HG03432 (cell line): ENCODE results near the gene RASAL1.

Experiments
- ATAC-seq: cut with Tn5 transposase; IDR thresholded peaks from one replicate; pipeline ENCODE4 v1.9.1; 2021; ENCODE audit warnings: mild to moderate bottlenecking, moderate library complexity; ENCODE audit not compliant: unreplicated experiment

The RASAL1 gene

DNA sequence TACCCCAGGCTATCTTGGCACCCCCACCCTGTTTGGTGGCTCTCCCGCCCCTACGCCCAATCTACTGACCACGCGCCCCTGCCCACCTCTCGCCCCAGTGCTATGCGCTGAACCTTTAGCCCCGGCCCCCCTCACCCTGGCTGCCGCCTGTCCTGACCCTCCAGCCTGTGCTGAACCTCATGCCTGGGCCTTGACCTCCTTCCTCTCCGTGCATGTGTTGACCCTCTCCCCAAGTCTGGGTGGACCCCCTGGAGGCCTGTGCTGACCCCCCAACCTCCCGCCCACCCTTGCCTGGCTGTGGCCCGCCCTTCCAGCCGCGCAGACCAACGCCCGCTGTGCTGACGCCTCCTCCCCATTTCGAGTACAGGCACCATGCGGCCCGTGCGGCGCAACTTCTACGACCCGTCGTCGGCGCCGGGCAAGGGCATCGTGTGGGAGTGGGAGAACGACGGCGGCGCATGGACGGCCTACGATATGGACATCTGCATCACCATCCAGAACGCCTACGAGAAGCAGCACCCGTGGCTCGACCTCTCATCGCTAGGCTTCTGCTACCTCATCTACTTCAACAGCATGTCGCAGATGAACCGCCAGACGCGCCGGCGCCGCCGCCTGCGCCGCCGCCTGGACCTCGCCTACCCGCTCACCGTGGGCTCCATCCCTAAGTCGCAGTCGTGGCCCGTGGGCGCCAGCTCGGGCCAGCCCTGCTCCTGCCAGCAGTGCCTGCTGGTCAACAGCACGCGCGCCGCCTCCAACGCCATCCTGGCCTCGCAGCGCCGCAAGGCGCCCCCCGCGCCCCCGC lies 58.3 kb downstream of the RASAL1 start:
- no peak for ATAC-seq

DNA sequence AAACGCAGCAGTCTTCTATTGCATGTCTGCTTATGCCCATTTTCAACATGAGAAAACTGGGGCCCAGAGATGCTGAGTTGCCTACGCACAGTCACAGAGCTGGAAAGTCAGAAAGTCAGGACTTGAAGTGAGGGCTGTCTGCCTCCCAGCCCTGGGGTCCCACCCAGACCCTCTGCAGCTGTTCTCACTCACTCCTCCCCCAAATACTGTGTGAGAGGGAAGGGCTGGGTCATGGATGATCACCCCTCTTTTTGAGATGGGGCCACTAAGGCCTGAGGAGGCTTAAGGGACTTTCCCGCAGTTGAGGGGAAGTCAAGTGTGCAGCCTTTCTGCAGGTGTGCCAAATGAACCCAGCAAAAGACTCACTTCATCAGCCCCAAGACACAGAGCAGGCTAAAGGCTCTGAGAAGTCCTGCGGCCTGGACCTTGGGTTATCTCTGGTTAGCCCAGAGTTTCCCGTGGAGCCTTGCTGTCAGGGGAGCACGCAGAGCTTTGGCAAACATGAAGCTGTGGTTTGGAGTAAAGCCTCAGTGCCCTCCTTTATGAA lies 60.4 kb downstream of the RASAL1 start:
- peak; percentile 90 for ATAC-seq

DNA sequence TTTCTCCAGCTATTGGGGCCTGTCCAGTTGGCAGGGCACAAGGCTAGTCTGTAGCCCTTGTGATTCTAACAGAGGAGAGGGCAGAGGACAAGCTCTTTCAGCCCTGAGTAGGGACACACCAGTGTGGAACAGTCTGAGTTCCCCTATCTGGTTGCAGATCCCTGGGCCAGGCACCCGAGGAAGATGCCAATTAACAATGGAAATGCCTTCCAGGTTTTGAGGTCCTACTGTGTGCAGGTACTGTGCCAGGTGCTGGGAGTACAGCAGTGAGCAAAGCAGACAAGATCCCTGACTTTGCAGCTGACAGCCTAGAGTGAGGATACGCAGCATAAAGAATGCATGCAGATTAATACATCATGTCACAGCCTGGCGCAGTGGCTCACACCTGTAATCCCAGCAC lies 62.0 kb downstream of the RASAL1 start:
- ATAC-seq = no peak

GRCh38 chr12:113072136-113072535 lies 63.4 kb downstream of the RASAL1 start:
- ATAC-seq = no peak

DNA sequence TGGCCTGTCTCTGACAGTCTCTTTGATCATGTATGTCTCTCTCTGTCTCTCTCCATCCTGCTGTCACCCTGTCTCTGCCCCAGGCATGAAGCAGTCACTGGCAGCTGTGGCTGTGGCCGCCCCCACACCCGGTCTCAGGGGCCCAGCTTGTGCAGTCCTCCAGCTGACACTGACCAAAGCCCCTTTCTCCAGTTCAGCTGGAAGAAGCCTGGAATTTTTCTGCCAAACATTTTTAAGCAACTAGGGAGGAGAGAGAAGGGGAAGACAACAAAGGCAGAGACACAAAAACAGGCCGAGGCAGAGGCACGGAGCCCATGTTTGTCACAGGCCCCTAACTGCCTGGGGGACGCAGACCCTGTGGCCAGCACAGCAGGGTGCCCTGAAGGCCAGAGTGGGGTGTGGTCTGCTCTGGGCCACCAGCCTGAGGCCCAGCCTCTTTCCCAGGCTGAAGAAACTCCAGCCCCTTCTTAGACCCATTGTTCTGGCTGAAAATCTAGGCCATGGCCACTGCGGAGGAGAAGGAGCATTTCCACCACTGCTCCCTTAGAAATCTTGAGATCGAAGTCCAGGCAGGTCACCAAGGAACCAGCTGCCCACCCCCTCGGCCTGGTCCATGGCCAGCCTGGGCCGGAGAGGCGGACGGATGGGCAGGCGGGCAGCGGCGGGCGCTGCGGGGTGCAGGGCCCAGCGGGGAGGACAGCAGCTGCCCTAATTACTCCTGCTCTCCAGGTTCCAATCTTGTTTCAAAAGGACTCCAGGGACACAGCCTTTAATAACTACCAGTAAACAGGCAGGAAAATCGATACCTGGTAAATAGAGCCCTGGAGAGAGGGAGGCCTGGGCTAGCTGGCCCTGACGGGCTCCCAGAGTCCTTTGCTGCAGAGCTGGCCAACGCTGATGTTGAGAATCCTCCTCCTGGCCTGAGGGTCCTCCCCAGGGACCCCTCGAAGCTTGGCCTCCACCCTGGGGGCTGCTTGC lies 64.1 kb downstream of the RASAL1 start:
- ATAC-seq = no peak

DNA sequence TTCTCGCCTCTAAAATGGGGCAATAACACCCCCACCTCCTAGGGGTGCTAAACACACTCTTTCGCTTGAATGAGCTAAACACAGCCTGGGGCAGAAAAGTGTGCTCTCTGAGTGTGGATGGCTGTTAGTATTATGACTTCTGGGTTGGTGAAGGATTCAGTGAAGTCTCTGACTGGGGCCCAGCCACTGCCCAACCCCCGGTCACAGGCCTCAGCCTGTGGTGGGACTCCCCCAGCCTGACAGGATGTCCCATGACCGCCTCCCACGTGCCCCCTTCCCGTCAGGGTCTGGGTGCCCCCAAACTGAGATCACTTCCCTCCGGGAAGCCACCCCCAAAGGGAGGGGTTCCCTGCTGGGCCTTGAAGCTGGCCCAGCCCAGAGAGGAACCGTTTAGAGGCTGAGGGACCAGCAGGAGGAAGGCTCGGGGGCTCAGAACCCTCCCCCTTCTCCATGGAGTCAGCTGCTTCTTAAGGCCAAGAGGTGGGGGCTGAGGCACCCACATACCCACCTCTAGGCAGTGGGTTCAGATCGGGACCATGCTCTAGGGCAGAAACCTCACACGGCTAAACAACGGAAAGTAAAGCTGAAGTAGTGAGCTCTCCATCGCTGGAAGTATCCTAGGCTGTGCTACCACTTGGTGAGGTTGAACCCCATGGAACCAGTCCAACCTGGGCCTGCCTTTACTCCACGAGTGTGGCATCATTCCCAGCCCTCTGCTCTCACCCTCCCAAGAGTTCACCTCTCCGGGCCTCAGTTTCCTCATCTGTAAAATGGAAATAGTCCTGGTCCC lies 65.2 kb downstream of the RASAL1 start:
- ATAC-seq = no peak

DNA sequence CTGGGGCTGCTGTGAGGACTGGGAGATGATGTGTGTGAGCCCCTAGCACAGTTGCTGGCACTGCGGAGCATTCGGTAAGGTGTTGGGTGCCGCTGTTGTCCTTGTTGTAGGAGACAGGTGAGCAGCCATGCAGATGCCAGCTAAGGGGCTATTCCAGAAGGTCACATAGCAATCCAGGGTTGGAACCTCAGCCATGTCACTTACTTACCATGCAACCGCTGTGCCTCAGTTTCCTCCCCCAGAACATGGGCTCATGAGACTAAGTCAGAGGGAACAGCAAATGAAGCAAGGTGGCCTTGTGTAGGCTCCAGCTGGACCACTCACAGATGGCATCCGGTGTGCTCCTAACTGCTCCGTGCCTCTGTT lies 65.8 kb downstream of the RASAL1 start:
- ATAC-seq = no peak

DNA sequence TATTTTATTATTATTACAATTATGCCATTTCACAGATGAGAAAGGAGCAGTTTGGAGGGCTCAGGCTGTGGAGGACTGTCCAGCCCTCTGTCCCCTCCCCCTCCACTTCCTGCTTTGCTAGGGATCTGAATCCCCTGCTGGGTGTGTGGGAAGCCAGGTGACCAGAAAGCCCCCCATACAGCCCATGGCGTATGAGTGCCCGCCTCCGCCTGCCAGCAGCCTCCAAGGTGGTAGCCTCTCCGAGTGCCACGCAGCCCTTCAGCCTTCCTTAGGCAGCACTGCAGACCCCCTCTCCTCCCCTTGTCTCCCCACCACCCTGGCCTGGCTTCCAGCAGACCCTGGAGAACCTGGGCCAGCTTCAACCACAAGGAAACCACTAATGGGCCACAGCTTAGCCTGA lies 66.4 kb downstream of the RASAL1 start:
- ATAC-seq = no peak

DNA sequence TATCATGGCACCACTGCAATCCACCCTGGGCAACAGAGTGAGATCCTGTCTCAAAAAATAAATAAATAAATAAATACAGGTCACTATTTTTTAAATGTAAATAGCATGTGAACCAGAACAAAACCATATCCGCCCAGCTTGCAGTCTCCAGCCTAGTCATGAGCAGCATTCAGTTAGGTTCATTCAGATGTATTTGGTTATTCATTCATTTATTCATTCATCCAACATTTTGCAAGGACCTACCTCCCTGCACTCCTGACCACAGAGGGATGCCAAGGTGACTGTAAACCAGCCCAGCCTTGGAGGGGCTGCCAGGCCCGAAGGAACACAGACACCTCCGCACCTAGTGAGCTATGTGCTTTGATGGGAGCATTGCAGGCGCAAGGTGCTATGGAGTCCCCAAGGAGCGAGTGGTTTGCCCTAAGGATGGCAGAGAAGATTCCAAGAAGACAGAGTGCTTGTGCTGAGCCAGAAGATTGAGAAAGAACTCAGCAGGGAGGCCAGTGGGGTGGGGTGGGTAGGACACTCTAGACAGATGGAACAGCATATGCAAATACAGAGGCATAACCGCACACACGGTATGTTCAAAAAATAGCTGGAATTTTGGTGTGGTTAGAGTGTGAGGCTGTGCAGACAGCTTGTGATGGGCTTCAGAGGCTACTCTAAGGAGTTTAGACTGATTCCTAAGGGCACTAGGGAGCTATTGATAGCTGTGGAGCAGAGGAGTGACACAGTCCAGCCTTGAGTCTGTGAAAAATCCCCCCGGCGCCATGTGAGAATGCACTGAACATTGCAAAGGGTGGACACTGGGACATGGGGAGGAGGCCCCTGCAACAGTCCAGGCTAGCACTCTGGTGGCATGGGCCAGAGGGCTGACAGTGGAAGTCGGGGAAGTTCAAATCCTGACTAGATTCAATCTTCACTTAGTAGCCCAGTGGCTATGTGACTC lies 67.3 kb downstream of the RASAL1 start:
- no peak for ATAC-seq

- ATAC-seq = no peak
These were observed 68.7 kb downstream of the RASAL1 start for GRCh38 chr12:113066813-113067400.

GRCh38 chr12:113065126-113066007 lies 70.2 kb downstream of the RASAL1 start:
- no peak for ATAC-seq

DNA sequence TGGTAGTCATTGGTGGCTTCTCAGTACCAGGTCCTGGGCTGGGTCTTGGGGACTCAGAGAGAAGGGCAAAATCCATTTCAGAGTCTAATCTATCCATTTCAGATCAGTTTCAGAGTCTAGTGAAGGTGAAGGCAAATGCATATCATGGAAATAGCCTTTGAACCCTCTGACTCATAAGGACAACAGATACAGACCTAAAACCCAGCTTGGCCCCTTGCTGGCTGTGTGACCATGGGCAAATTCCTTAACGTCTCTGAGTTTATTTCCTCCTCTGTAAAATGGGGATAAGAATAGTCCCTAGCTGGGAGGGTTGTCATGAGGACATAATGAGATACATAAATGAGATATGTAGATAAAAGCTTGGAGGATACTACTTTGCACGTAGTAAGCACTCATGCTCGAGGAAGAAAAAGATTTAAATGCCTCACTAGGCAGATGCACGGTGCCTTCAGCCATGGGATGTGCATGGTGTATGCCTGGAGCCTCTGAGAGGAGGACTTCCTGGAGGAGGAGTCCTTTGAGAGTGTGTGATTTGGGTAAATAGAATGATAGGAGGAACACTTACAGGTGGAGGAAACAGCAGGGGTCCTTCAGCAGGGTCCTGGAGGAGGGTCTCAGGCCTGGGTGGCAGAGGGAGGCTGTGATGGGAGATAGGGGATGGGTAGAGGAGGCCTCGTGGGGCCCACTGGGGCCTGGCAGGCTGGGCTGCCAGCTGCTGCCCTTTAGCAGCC lies 71.0 kb downstream of the RASAL1 start:
- no peak for ATAC-seq

- no peak for ATAC-seq
These were observed 71.9 kb downstream of the RASAL1 start for GRCh38 chr12:113063396-113064350.

DNA sequence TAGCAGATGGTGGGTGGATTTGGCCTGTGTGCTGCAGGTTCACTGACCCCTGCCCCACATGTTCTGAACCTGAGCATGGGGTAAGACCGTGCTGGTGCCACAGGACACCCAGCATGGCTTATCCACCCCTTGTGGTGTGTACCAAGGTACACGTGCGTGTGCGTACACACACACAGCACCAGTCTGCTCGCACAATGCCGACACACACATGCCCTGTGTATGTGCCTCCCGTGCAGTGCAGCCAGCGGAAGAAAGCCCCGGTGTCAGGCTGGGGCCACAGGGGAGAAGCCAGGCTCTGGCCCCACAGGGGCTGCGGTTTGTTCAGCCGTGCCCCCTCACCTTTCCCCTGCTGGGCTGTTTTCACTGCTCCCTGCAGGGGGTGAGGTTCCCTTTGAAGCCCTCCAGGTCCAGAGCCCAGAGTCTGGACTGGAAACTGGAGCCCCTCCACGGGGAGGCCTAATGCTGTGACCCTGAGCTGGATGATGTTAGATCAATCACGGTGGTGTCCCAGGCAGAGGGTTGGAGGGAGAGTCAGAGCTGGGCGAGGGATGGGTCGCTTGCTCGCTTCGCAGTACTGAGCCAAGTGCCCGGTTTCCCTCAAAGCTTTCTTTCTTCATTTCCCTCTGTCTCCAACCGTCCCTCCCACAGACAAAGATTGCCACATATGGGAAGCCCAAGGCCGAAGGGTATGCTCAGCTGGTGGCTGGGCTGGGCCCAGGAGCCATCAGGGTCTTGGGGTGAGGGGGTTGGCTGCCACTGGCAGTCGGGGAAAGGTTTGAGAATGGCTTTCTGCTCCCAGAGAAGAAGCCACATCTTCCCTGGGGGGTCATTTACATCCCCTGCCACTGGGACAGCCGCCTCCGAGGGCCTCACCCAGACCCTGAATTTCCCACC lies 72.8 kb downstream of the RASAL1 start:
- ATAC-seq = peak; percentile 46

GRCh38 chr12:113061061-113061694 lies 74.4 kb downstream of the RASAL1 start:
- ATAC-seq = no peak
